Ascending aorta (tissue), 2 donors: Measurements from ENCODE around the gene GABARAPL2. TPM values are rescaled to one million over a fixed set of nuclear protein-coding genes. Genes with fewer than 3 reads are reported as not detected.

Experiments
- DNase-seq, 2 donors: peaks; one replicate each; pipeline ENCODE4 v3.0.0-alpha.2; 2019; ENCODE audit warnings: low spot score in 2 of 2
- H3K27ac ChIP-seq, 2 donors: fragments of 200-600 bp; sonication (generic); one replicate each; pipeline ENCODE4 v1.5.1; 2016 to 2017; ENCODE audit warnings: mild to moderate bottlenecking in 1 of 2
- H3K27me3 ChIP-seq: fragments of 200-600 bp; sonication (generic); one replicate; pipeline ENCODE4 v1.5.1; 2017
- H3K36me3 ChIP-seq, 2 donors: fragments of 200-600 bp; sonication (generic); one replicate each; pipeline ENCODE4 v1.5.1; 2016
- H3K4me1 ChIP-seq, 2 donors: fragments of 200-600 bp; sonication (generic); one replicate each; pipeline ENCODE4 v1.5.1; 2016 to 2017; ENCODE audit warnings: mild to moderate bottlenecking in 1 of 2
- H3K4me3 ChIP-seq, 2 donors: fragments of 200-600 bp; sonication (generic); one replicate each; pipeline ENCODE4 v1.5.1; 2016 to 2017; ENCODE audit warnings: mild to moderate bottlenecking in 1 of 2
- H3K9me3 ChIP-seq, 2 donors: fragments of 200-600 bp; sonication (generic); one replicate each; pipeline ENCODE4 v1.5.1; 2016
- intact Hi-C: fragments of 100-400 bp; cut with DNase I; formaldehyde crosslinking; loops from one replicate; pipeline ENCODE4 v1.15.1; 2023
- total RNA-seq: library from RNA; depleted of rRNA; stranded (reverse); fragments of >200 nt; gene quantifications from one replicate; pipeline ENCODE4 v1.1.0, GENCODE V29; 2016
- TF ChIP-seq, protein P1 (sequence below), 3 experiments: fragments of 200-600 bp in 2 of 3; fragments of 450-650 bp in 1 of 3; sonication (generic) in 2 of 3; IDR thresholded peaks; one replicate each; pipeline ENCODE4 v1.5.1; 2016 to 2019; ENCODE audit warnings: antibody characterized with exemption in 3 of 3, mild to moderate bottlenecking in 1 of 3, moderate library complexity in 1 of 3

Gene GABARAPL2
- total RNA-seq, 1 donor from 2014 or later, result 56.1 TPM

DNA sequence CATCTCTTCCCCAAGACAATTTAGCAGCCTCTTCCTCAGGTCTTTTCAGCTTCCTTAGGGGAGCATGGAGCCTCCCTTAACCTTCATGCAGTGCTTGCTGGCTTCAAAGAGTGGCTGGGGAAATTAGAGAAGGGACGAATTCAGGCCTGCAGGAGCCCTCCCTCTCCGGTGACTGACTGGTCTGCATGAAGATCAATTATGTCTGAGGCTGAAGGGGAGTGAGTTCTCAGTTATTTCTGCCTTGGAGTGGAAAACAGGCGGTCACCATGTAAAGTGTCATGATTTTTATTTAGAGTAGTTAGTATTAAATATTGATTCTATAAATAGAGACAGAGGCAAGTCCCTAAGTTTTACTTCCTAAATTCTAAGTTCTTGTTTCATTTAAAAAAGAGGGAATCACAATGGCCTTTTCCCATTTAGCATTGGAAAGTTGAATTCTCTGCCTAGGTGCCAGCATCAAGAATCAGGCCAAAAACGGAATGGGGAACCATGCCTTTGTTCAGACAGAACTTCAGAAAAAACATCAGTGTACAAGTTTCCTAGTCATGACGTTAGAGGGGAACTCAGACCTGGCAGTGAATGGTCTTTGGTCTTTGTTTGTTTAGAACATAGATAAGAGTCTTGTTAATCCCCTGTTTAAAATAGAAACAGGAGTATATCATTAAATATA, 4.4 kb downstream of the GABARAPL2 start:
- TF ChIP-seq, protein P1, sequence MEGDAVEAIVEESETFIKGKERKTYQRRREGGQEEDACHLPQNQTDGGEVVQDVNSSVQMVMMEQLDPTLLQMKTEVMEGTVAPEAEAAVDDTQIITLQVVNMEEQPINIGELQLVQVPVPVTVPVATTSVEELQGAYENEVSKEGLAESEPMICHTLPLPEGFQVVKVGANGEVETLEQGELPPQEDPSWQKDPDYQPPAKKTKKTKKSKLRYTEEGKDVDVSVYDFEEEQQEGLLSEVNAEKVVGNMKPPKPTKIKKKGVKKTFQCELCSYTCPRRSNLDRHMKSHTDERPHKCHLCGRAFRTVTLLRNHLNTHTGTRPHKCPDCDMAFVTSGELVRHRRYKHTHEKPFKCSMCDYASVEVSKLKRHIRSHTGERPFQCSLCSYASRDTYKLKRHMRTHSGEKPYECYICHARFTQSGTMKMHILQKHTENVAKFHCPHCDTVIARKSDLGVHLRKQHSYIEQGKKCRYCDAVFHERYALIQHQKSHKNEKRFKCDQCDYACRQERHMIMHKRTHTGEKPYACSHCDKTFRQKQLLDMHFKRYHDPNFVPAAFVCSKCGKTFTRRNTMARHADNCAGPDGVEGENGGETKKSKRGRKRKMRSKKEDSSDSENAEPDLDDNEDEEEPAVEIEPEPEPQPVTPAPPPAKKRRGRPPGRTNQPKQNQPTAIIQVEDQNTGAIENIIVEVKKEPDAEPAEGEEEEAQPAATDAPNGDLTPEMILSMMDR (IDR thresholded peaks at IDR 0.05), result no peak
- H3K27me3 ChIP-seq, result no peaks in the 10 kb centered on the region
- DNase-seq, result no peak
- H3K4me1 ChIP-seq, result peaks cover 10 to 55% of the 10 kb centered on the region in 2 donors
- H3K9me3 ChIP-seq, result no peaks in the 10 kb centered on the region
- peak overlapping the region in 1 of 2 donors; percentile 60 for H3K27ac ChIP-seq
- peak overlapping the region in 1 of 2 donors; percentile 16 for H3K4me3 ChIP-seq
- H3K36me3 ChIP-seq, result peaks cover 52 to 74% of the 10 kb centered on the region in 2 donors
- intact Hi-C loops, result no loop called here

DNA sequence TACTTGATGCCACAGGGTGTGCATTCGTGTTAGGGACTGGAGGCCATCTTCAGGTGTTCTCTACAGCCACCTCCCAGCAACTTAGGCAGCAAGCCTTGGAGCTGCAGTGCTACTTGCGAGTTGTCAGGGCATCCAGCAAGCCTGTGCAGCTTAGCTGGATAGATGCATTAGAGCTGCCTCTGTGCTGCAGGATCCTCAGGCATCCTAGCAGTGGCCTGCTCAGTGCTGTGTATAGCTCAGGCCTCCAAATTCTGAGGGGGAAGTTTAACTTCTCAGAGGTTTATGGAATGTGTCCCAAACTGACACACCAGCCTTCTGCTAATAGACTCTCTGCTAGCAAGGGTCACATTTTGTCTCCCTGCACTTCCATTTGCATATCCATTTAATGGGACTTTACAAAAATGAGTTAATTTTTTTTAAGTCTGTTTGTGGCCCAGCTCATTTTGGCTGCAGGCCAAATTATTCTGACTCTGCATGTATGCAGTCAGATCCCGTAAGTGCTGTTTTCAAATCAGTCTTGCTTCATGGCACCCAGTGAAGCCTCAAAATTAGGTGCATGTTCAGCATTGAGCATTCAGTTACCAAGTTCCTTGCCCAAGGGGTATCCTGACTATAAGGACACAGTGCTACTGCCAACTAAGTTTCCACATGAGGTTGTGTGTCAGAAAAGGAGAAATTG, 6.8 kb downstream of the GABARAPL2 start:
- intact Hi-C loops, result no loop called here
- H3K27ac ChIP-seq, result no peak overlapping the region
- TF ChIP-seq, protein P1 (IDR thresholded peaks at IDR 0.05), result no peak
- H3K27me3 ChIP-seq, result no peaks in the 10 kb centered on the region
- H3K36me3 ChIP-seq, result peaks cover 72 to 91% of the 10 kb centered on the region in 2 donors
- H3K4me3 ChIP-seq, result no peak overlapping the region
- H3K4me1 ChIP-seq, result peaks cover 6 to 41% of the 10 kb centered on the region in 2 donors
- no peak for DNase-seq
- H3K9me3 ChIP-seq, result no peaks in the 10 kb centered on the region

DNA sequence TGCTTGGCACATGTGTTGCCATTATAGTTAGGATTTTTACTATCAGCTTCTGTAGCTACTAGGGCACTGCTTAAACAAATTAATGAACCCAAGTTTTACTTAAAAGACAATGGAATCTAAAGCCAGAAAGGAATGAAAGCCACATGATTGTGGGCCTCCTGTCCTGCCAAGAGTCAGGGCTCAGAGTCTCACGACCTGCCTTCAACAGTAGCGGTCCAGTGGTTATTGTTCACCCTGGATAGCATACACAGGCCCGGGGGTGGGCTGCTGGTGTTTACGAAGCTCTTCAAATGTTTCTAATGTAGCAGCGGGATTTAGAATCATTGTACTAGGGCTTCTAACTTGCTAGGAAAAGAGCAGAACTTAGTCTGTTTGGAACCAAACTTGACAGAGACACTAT, 7.8 kb downstream of the GABARAPL2 start:
- H3K9me3 ChIP-seq, result no peaks in the 10 kb centered on the region
- H3K27me3 ChIP-seq, result no peaks in the 10 kb centered on the region
- intact Hi-C loops, result no loop called here
- TF ChIP-seq, protein P1 (IDR thresholded peaks at IDR 0.05), result no peak
- H3K4me3 ChIP-seq, result no peak overlapping the region
- DNase-seq, result no peak
- H3K27ac ChIP-seq, result no peak overlapping the region
- H3K4me1 ChIP-seq, result peaks cover 6 to 31% of the 10 kb centered on the region in 2 donors
- H3K36me3 ChIP-seq, result peaks cover 72 to 91% of the 10 kb centered on the region in 2 donors

DNA sequence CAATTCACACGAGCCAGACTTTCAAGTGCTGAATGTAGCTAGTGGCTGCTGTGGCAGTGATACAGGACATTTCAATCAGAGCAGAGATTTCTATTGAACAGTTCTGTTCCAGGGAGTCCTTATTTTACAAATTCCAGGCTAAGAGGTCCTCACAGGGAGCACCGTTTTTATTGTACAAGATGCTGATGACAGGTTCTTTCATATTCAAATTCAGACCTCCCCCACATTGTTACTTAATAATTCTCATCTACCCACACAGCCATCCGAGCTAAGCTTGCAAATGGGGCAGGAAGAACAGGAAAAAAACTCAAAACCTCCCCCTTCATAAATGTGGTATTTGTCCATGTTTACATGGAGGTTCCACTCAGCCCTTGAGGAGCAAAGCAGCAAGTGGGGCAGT, 9.8 kb downstream of the GABARAPL2 start:
- peaks cover 65 to 85% of the 10 kb centered on the region in 2 donors for H3K36me3 ChIP-seq
- intact Hi-C loops, result no loop called here
- TF ChIP-seq, protein P1 (IDR thresholded peaks at IDR 0.05), result no peak
- no peaks in the 10 kb centered on the region for H3K9me3 ChIP-seq
- H3K4me1 ChIP-seq, result peaks cover 0 to 13% of the 10 kb centered on the region in 2 donors
- H3K27ac ChIP-seq, result peak overlapping the region in 1 of 2 donors; percentile 41
- no peak for DNase-seq
- no peaks in the 10 kb centered on the region for H3K27me3 ChIP-seq
- H3K4me3 ChIP-seq, result no peak overlapping the region

DNA sequence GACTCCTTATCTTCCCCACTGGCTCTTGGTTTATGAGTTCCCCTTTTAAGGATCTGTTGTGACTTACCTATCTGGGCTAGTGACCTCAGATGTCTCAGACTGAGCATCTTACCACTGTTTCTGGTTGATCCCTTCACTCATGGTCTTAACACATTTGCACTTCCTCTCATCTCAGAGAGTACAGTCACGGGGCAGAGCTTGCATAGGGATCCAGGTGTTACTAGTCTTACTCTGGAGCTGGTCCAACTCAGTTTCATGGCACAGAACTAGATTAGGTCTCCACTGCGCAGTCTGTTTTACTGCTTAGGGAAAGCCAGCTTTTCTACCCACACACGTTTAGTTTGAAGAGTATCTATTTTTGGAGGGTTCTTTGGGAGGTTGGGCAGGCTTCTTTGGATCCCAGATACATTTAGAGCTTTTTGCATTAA, 10.2 kb downstream of the GABARAPL2 start:
- DNase-seq, result peak in 1 of 2 donors; percentile 28
- Histone ChIP-seq H3K36me3 (peaks cover 65 to 81% of the 10 kb centered on the region in 2 donors), H3K27ac (peak overlapping the region in 1 of 2 donors; percentile 41), H3K9me3 (no peaks in the 10 kb centered on the region), H3K4me1 (peaks cover 0 to 9% of the 10 kb centered on the region in 2 donors), H3K4me3 (no peak overlapping the region), H3K27me3 (no peaks in the 10 kb centered on the region)
- intact Hi-C loops, result no loop called here
- TF ChIP-seq, protein P1 (IDR thresholded peaks at IDR 0.05), result no peak
